ENCODE measurements around the gene CELSR1. TPM values are rescaled to one million over a fixed set of nuclear protein-coding genes. Genes with fewer than 3 reads are reported as not detected.

Gene CELSR1
- total RNA-seq, 1 donor: 1.6 TPM

- H3K27me3 ChIP-seq (ENCODE audit: insufficient read depth, low read length): no peaks in the 10 kb centered on the region
- H3K4me3 ChIP-seq (ENCODE audit: low read length): no peak overlapping the region
- no peaks in the 10 kb centered on the region for H3K4me1 ChIP-seq (ENCODE audit: insufficient read depth, low read length)
- no peaks in the 10 kb centered on the region for H3K9me3 ChIP-seq (ENCODE audit: low read depth, low read length)
Observed at GRCh38 chr22:46452195-46453005, 85.0 kb downstream of the CELSR1 start.

GRCh38 chr22:46451741-46452140 lies 85.7 kb downstream of the CELSR1 start:
- H3K4me1 ChIP-seq (ENCODE audit: insufficient read depth, low read length): no peaks in the 10 kb centered on the region
- no peaks in the 10 kb centered on the region for H3K27me3 ChIP-seq (ENCODE audit: insufficient read depth, low read length)
- H3K4me3 ChIP-seq (ENCODE audit: low read length): no peak overlapping the region
- H3K9me3 ChIP-seq (ENCODE audit: low read depth, low read length): no peaks in the 10 kb centered on the region

DNA sequence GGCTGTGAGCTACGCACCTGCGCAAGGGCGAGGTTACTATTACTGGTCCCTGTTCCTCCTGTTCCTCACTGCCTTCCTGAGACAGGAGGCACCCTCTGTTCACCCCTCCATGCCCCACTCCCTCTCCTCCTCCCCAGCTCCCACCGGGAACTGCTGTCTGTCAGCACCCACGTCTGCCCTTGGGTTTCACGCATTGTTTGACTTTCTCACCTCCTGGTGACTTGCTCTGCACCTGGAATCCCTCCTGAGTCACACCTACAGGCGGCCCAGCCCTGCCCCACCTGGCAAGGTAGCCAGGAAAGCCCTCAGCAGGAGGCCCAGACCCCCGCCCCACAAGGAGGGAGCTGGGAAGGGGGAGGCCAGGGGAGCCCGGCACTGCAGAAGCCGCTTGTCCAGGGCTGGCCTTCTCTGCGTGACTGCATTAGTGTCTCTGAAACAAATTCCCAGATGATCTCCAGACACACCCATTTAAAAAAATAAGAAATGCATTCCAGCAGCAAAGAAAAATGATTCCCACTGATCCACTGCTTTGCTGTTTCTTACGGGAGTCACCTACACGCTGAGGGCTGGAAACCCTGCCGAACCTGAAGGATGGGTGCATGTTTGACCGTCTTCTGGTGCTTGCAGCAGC lies 86.4 kb downstream of the CELSR1 start:
- Histone ChIP-seq H3K27me3 (ENCODE audit: insufficient read depth, low read length) (no peaks in the 10 kb centered on the region), H3K9me3 (ENCODE audit: low read depth, low read length) (no peaks in the 10 kb centered on the region), H3K4me1 (ENCODE audit: insufficient read depth, low read length) (no peaks in the 10 kb centered on the region), H3K4me3 (ENCODE audit: low read length) (no peak overlapping the region)

DNA sequence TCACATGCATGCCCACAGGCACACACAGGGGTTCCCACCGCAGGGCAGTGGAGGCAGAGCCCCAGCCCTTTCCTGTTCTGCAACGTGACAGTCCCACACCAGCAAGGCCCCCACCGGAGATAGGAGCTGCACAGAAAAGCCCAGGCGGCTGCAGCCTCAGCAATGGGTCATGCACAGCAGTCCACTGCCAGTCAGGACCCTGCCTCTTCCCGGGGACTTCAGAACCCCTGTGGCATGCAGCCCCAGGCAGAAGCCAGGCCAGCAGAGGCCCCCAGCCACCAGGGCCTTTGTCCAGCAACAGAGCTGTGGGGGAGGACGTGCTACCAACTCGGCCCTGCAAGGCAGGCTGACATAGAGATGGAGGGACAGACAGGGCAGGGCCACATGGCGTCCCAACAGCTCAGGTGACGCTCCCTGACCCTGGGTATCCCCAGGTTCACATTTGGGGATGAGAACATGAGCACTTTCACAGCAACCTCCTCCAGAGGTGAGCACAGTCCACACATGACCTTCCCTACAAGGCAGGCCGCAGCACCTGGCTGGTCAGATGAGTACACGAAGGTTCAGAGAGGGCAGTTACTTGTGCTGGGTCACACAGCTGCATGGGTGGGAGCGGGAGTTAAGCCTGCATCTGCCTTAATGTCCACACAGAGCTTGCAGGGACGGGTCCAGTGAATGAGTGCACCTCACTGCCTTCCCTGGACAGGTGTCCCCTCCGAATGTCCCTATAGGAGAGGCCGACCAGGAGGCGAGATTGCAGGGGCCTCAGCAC lies 87.3 kb downstream of the CELSR1 start:
- Histone ChIP-seq H3K9me3 (ENCODE audit: low read depth, low read length) (no peaks in the 10 kb centered on the region), H3K27me3 (ENCODE audit: insufficient read depth, low read length) (no peaks in the 10 kb centered on the region), H3K4me1 (ENCODE audit: insufficient read depth, low read length) (no peaks in the 10 kb centered on the region), H3K4me3 (ENCODE audit: low read length) (no peak overlapping the region)

GRCh38 chr22:46449116-46449691 lies 88.2 kb downstream of the CELSR1 start:
- Histone ChIP-seq H3K9me3 (ENCODE audit: low read depth, low read length) (no peaks in the 10 kb centered on the region), H3K27me3 (ENCODE audit: insufficient read depth, low read length) (no peaks in the 10 kb centered on the region), H3K4me3 (ENCODE audit: low read length) (no peak overlapping the region), H3K4me1 (ENCODE audit: insufficient read depth, low read length) (no peaks in the 10 kb centered on the region)

- Histone ChIP-seq H3K4me1 (ENCODE audit: insufficient read depth, low read length) (no peaks in the 10 kb centered on the region), H3K9me3 (ENCODE audit: low read depth, low read length) (no peaks in the 10 kb centered on the region), H3K4me3 (ENCODE audit: low read length) (no peak overlapping the region), H3K27me3 (ENCODE audit: insufficient read depth, low read length) (no peaks in the 10 kb centered on the region)
Observed at GRCh38 chr22:46448333-46448732, 89.1 kb downstream of the CELSR1 start.

GRCh38 chr22:46447906-46448305 lies 89.5 kb downstream of the CELSR1 start:
- Histone ChIP-seq H3K9me3 (ENCODE audit: low read depth, low read length) (no peaks in the 10 kb centered on the region), H3K4me3 (ENCODE audit: low read length) (no peak overlapping the region), H3K27me3 (ENCODE audit: insufficient read depth, low read length) (no peaks in the 10 kb centered on the region), H3K4me1 (ENCODE audit: insufficient read depth, low read length) (no peaks in the 10 kb centered on the region)

DNA sequence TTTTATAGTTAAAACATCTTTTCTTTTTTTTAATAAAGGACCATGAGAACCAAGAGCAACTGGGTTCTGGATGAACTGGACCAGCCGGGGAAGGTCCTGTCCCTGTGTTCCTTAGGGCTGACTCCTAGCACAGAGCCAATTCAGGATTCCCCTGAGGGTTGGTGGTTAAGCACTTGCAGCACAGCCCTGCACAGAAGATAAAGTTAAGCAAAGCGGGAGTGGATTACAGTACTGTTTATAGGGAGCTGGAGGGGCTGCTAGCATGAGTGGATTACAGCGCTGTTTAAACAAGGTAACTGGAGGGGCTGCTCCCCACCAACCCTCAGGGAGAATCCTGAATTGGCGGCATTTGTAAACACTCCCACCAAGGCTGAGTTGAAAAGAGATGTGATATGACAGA lies 90.6 kb downstream of the CELSR1 start:
- Histone ChIP-seq H3K9me3 (ENCODE audit: low read depth, low read length) (no peaks in the 10 kb centered on the region), H3K4me3 (ENCODE audit: low read length) (no peak overlapping the region), H3K4me1 (ENCODE audit: insufficient read depth, low read length) (no peaks in the 10 kb centered on the region), H3K27me3 (ENCODE audit: insufficient read depth, low read length) (no peaks in the 10 kb centered on the region)

DNA sequence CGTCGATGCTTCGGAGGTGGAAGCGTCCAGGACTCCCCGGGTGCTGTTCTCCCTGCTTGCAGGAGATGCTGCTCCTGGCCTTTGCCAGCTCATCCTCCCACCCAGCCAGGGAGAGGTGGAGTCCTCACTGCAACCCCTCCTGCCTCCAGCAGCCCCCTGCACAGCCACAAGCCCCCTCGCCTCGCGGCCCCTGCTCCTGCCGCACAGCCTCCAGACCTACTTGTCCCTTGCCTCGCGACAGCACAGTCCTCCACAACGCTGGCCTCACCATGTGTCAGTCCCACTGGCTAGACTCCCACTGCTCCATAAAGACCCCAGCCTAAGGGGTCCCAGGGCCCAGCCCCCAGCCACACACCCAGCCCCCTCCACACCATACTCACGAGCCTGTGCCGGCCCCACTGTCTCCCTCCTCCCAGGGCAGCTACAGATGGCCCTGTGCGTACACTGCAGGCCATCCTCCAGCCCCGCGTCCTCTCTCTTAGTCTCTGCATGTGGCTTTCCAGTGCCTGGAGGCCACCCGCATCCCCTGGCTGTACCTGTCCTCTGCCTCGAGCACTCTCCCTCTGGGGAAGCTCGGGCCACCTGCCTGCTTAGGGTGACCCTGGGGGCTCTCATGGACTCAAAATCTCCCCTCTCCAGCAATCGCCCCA lies 91.5 kb downstream of the CELSR1 start:
- Histone ChIP-seq H3K9me3 (ENCODE audit: low read depth, low read length) (no peaks in the 10 kb centered on the region), H3K4me1 (ENCODE audit: insufficient read depth, low read length) (no peaks in the 10 kb centered on the region), H3K27me3 (ENCODE audit: insufficient read depth, low read length) (no peaks in the 10 kb centered on the region), H3K4me3 (ENCODE audit: low read length) (no peak overlapping the region)

DNA sequence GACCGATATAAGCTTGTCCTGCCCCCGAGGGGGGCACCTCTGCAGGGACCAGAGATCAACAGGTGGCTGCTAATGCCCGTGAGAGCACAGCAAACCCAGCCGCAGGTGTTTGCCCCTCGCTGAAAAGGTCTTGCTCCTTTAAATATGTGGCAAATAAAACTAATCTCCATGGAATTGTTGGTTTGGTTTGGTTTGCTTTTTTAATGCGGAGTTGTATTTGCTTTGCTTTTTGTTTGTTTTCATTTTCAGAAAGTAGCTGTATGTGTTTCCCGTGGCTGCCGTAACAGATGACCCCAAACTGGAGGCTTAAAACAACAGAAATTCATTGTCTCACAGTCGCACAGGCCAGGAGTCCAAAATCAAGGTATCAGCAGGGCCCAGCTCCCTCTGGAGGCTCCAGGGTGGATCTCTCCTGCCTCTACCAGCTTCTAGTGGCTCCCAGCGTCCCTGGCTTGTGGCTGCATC lies 93.0 kb downstream of the CELSR1 start:
- no peak overlapping the region for H3K4me3 ChIP-seq (ENCODE audit: low read length)
- no peaks in the 10 kb centered on the region for H3K9me3 ChIP-seq (ENCODE audit: low read depth, low read length)
- no peaks in the 10 kb centered on the region for H3K27me3 ChIP-seq (ENCODE audit: insufficient read depth, low read length)
- no peaks in the 10 kb centered on the region for H3K4me1 ChIP-seq (ENCODE audit: insufficient read depth, low read length)

DNA sequence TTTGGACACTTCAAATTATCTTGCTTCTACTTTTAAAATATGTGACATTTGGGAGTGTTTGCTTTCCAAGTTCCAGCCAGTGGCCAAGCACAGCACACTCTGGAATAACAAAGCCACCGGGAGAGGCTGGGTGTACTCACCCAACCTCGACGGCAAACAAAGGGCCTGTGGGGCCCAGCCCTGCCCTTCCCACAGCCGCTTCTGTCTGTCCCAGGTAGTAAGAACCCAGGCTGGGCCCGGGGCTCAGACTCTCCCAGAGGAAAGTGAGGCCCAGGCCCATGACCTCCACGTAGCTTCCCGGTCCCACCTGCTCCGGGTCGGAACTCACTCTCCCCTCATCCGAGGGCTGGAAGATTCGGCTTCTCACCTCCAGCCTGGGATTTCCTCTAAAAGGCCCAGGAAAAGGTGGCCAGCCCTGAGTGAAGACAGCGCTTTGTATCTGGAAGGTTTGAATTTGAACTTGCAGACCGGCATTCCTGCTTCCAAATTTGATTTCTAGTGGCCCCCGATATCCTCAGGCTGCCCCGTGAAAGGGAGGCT lies 93.5 kb downstream of the CELSR1 start:
- no peaks in the 10 kb centered on the region for H3K9me3 ChIP-seq (ENCODE audit: low read depth, low read length)
- no peaks in the 10 kb centered on the region for H3K27me3 ChIP-seq (ENCODE audit: insufficient read depth, low read length)

DNA sequence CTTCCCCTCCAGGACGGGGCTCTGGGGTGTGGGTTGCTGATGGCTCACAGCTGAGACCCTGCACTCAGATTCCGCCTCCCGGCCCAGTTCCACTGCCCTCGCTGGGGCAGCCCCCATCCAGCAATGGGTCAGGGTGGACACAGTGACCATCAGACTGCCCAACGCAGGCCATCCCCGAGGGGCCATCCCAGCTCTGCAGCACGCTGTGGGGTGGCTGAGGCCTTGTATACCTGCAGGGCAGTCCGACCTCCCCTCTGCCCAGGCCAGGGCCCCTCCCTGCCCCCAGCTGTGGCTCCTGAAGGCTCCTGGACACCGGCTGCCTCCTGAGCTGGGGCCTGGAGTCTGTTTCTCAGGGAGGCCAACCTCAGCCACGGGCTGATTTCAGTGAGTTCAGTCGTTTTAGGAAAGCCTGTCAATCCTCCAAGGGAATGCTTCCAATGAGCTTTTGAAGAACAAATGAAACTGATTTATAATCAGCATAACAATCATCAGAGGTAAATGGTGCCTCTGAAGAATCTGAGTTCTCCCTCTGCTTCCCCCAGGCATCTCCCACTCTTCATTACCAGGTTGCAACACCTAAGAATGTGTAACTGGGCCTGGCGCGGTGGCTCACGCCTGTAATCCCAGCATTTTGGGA lies 95.1 kb downstream of the CELSR1 start:
- Histone ChIP-seq H3K9me3 (ENCODE audit: low read depth, low read length) (no peaks in the 10 kb centered on the region), H3K4me3 (ENCODE audit: low read length) (no peak overlapping the region), H3K27me3 (ENCODE audit: insufficient read depth, low read length) (no peaks in the 10 kb centered on the region), H3K4me1 (ENCODE audit: insufficient read depth, low read length) (no peaks in the 10 kb centered on the region)

More for the DNA sequence above, 93.5 kb downstream of the CELSR1 start:
- Histone ChIP-seq H3K4me1 (ENCODE audit: insufficient read depth, low read length) (no peaks in the 10 kb centered on the region), H3K4me3 (ENCODE audit: low read length) (no peak overlapping the region)

DNA sequence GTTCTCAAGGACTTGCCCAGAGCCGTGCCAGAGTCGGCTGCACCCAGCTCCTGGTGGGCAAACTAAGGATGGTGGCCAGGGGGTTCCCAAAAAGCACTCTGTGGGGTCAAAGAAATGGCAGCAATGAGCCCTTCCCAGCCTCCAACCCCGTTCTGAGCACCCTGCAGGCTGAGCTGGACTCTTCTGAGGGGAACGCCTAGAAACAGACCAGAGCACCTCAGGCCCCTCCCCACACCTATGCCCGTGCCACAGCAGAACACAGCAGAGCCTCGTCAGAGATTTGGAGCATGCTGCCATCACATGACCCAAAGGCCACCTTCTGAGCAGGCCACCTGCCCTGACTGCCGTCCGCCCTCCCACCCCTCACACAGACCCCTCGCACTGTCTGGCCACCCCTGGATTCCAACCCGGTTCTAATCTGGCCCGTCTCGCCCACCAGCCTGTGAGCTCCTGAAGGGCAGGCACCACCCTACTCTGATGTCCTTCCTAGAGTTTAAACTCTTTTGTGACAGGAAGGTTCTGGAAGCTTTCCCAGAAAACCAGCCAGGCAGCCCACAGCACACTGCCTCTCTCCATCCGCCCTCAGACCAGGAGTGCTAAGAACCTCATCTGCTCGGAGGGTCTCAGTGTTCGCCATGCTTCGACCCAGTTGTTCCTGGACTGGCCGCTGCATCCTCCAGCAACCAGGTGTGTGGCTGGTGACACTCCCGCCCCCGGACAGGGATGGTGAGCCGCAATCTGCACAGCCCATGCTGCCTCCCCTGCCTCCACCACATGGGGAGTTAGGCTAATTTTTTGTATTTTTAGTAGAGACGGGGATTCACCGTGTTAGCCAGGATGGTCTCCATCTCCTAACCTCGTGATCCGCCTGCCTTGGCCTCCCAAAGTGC lies 97.6 kb downstream of the CELSR1 start:
- Histone ChIP-seq H3K9me3 (ENCODE audit: low read depth, low read length) (no peaks in the 10 kb centered on the region), H3K4me3 (ENCODE audit: low read length) (no peak overlapping the region), H3K4me1 (ENCODE audit: insufficient read depth, low read length) (no peaks in the 10 kb centered on the region), H3K27me3 (ENCODE audit: insufficient read depth, low read length) (no peaks in the 10 kb centered on the region)

Measured in mononuclear cell (primary cell).